ENCODE results near the gene ARSI. TPM values are rescaled to one million over a fixed set of nuclear protein-coding genes. Genes with fewer than 3 reads are reported as not detected.

ARSI gene
- total and polyA plus RNA-seq, 2 donors (not counting 3 experiments of a cell fraction or from before 2014, with no cell fraction given) = 0.17 to 0.20 TPM

- H3K9ac ChIP-seq (replicated peaks; ENCODE audit: extremely low read depth, insufficient read depth, low read length) = no peak overlapping the region
- POLR2A ChIA-PET = no interaction called here
- H3K36me3 ChIP-seq (ENCODE audit: control insufficient read depth in 2 of 2, extremely low read depth in 1 of 2, insufficient read depth in 2 of 2, low read length in 2 of 2) = no peaks in the 10 kb centered on the region
- no peaks in the 10 kb centered on the region for H3K4me1 ChIP-seq (ENCODE audit: control insufficient read depth, extremely low read depth, insufficient read depth, low read length)
- no peaks in the 10 kb centered on the region for H3K9me1 ChIP-seq (replicated peaks; ENCODE audit: control insufficient read depth, extremely low read depth, insufficient read depth, low read length)
- H4K20me1 ChIP-seq (replicated peaks; ENCODE audit: control insufficient read depth, extremely low read depth, insufficient read depth, low read length) = no peaks in the 10 kb centered on the region
- H3K4me3 ChIP-seq (replicated peaks in 1 of 3; ENCODE audit: insufficient read depth in 1 of 3, low read depth in 1 of 3, low read length in 3 of 3) = no peak overlapping the region
- no peak for DNase-seq (ENCODE audit: low read depth, low spot score)
- TF ChIP-seq MAX (IDR thresholded peaks at IDR 0.05; ENCODE audit: insufficient read depth, insufficient read length) (no peak), EZH2 (IDR thresholded peaks at IDR 0.05; ENCODE audit: borderline replicate concordance, low read depth, low read length, severe bottlenecking) (no peak), CTCF (IDR thresholded peaks at IDR 0.05; ENCODE audit: extremely low read depth in 1 of 2, insufficient read depth in 1 of 2, low read depth in 1 of 2, low read length in 2 of 2) (no peak), FOS (IDR thresholded peaks at IDR 0.05; ENCODE audit: borderline replicate concordance, insufficient read depth, low read length) (no peak), POLR2A (IDR thresholded peaks at IDR 0.05; ENCODE audit: low read depth, low read length) (no peak), JUN (IDR thresholded peaks at IDR 0.05; ENCODE audit: borderline replicate concordance, insufficient read depth, insufficient read length, low read depth) (no peak), POLR2AphosphoS5 (IDR thresholded peaks at IDR 0.05; ENCODE audit: insufficient read depth, low read depth, low read length) (no peak), MYC (IDR thresholded peaks at IDR 0.05; ENCODE audit: low read depth, low read length) (no peak)
- H3K4me2 ChIP-seq (ENCODE audit: insufficient read depth, low read length) = no peak overlapping the region
- no peaks in the 10 kb centered on the region for H3K9me3 ChIP-seq (replicated peaks; ENCODE audit: control insufficient read depth, insufficient read depth, low read length)
- intact Hi-C loops (cut with micrococcal nuclease) = no loop called here
- CTCF ChIA-PET = interaction anchor here (0.9 kb wide), 1 partner anchor 8 kb away, joined by 3 read pairs; no protein-coding TSS in a partner anchor
- H3K27me3 ChIP-seq (ENCODE audit: control insufficient read depth in 2 of 2, insufficient read depth in 2 of 2, low read length in 2 of 2) = no peaks in the 10 kb centered on the region
- no peak for FAIRE-seq
- BruUV-seq (replicated peaks) = no TSS peak
- H3K79me2 ChIP-seq (ENCODE audit: control insufficient read depth, insufficient read depth, low read length) = no peaks in the 10 kb centered on the region
- dilution Hi-C loops (cut with MboI; ENCODE audit: extremely low pct_ligation_motif_present, low sequenced_read_pairs) = no loop called here
- no peak overlapping the region for H3K27ac ChIP-seq (ENCODE audit: insufficient read depth, low read depth, low read length)
- no peak overlapping the region for H2AFZ ChIP-seq (ENCODE audit: low read depth, low read length)
Measured at GRCh38 chr5:150253416-150254208, 49.1 kb downstream of the ARSI start.

All from endothelial cell of umbilical vein (primary cell).